H9 (cell line): ENCODE measurements around the gene COIL. TPM values are rescaled to one million over a fixed set of nuclear protein-coding genes. Genes with fewer than 3 reads are reported as not detected.
A peak's percentile ranks its signal among the peaks of the same experiment; 100 is the strongest.

Source experiments
- DNase-seq: peaks from one replicate; pipeline ENCODE4 v3.0.0-alpha.2; 2017
- H2AFZ ChIP-seq: one replicate; pipeline ENCODE4 v1.6.1; 2013; ENCODE audit warnings: mild to moderate bottlenecking, low read length, control low read depth, moderate library complexity
- H2AK5ac ChIP-seq: 2 replicates; pipeline ENCODE4 v1.6.1; 2013; ENCODE audit warnings: low read length, control low read depth, mixed read lengths; ENCODE audit not compliant: insufficient read length
- H2BK120ac ChIP-seq: one replicate; pipeline ENCODE4 v1.6.1; 2013; ENCODE audit warnings: low read depth, mild to moderate bottlenecking, low read length, control low read depth, inconsistent platforms; ENCODE audit not compliant: poor library complexity, severe bottlenecking
- H2BK12ac ChIP-seq: 2 replicates; pipeline ENCODE4 v1.6.1; 2013; ENCODE audit warnings: low read length, control low read depth, mixed read lengths, low read depth; ENCODE audit not compliant: insufficient read length
- H2BK15ac ChIP-seq: 2 replicates; pipeline ENCODE4 v1.6.1; 2013; ENCODE audit warnings: low read depth, low read length, control low read depth
- H2BK20ac ChIP-seq: one replicate; pipeline ENCODE4 v1.6.1; 2013; ENCODE audit warnings: low read depth, mild to moderate bottlenecking, low read length, control low read depth, inconsistent platforms; ENCODE audit not compliant: poor library complexity, severe bottlenecking
- H2BK5ac ChIP-seq: 2 replicates; pipeline ENCODE4 v1.6.1; 2013; ENCODE audit warnings: low read length, control low read depth, mixed read lengths; ENCODE audit not compliant: insufficient read length
- H3K14ac ChIP-seq: 2 replicates; pipeline ENCODE4 v1.6.1; 2013; ENCODE audit warnings: low read length, control low read depth; ENCODE audit not compliant: insufficient read depth
- H3K18ac ChIP-seq: 2 replicates; pipeline ENCODE4 v1.6.1; 2013; ENCODE audit warnings: low read depth, mild to moderate bottlenecking, mixed read lengths, low read length, control low read depth; ENCODE audit not compliant: insufficient read length
- H3K23ac ChIP-seq: 2 replicates; pipeline ENCODE4 v1.6.1; 2013; ENCODE audit warnings: low read length, control low read depth, mixed read lengths, low read depth; ENCODE audit not compliant: insufficient read length
- H3K23me2 ChIP-seq: 2 replicates; pipeline ENCODE4 v1.6.1; 2013; ENCODE audit warnings: low read depth, mild to moderate bottlenecking, mixed read lengths, low read length, control low read depth; ENCODE audit not compliant: insufficient read length, poor library complexity, severe bottlenecking
- H3K27ac ChIP-seq: 2 replicates; pipeline ENCODE4 v1.5.1; 2013; ENCODE audit warnings: low read length, control low read depth, mixed read lengths, low read depth; ENCODE audit not compliant: insufficient read length
- H3K27me3 ChIP-seq: 2 replicates; pipeline ENCODE4 v1.6.1; 2013; ENCODE audit warnings: low read length, control low read depth, inconsistent platforms; ENCODE audit not compliant: insufficient read depth
- H3K4ac ChIP-seq: 2 replicates; pipeline ENCODE4 v1.6.1; 2013; ENCODE audit warnings: low read depth, mild to moderate bottlenecking, control low read depth, inconsistent platforms, low read length, moderate library complexity
- H3K4me1 ChIP-seq: 2 replicates; pipeline ENCODE4 v1.6.1; 2013; ENCODE audit warnings: low read length, control low read depth, inconsistent platforms; ENCODE audit not compliant: insufficient read depth
- H3K4me2 ChIP-seq: 2 replicates; pipeline ENCODE4 v1.6.1; 2013; ENCODE audit warnings: low read length, control low read depth, mixed read lengths; ENCODE audit not compliant: insufficient read length, insufficient read depth
- H3K56ac ChIP-seq: 2 replicates; pipeline ENCODE4 v1.6.1; 2013; ENCODE audit warnings: low read depth, mild to moderate bottlenecking, mixed read lengths, low read length, control low read depth; ENCODE audit not compliant: insufficient read length
- H3K79me1 ChIP-seq: 2 replicates; pipeline ENCODE4 v1.6.1; 2013; ENCODE audit warnings: low read depth, mild to moderate bottlenecking, moderate library complexity, low read length, control low read depth, inconsistent platforms; ENCODE audit not compliant: insufficient read depth, poor library complexity, severe bottlenecking
- H3K79me2 ChIP-seq: 2 replicates; pipeline ENCODE4 v1.6.1; 2013; ENCODE audit warnings: low read length, control low read depth, inconsistent platforms; ENCODE audit not compliant: insufficient read depth
- H3K9ac ChIP-seq: 2 replicates; pipeline ENCODE4 v1.6.1; 2013; ENCODE audit warnings: low read length, control low read depth, mixed read lengths; ENCODE audit not compliant: insufficient read length; ENCODE audit errors: extremely low read depth
- H3K9me3 ChIP-seq: one replicate; pipeline ENCODE4 v1.6.1; 2013; ENCODE audit warnings: low read depth, low read length, inconsistent platforms; ENCODE audit not compliant: control insufficient read depth
- H3T11ph ChIP-seq: one replicate; pipeline ENCODE4 v1.6.1; 2013; ENCODE audit warnings: mild to moderate bottlenecking, low read length, control low read depth, inconsistent platforms
- H4K20me1 ChIP-seq: one replicate; pipeline ENCODE4 v1.6.1; 2013; ENCODE audit not compliant: control insufficient read depth, insufficient read length, insufficient read depth
- H4K5ac ChIP-seq: 2 replicates; pipeline ENCODE4 v1.6.1; 2013; ENCODE audit warnings: low read depth, mild to moderate bottlenecking, mixed read lengths, low read length, control low read depth; ENCODE audit not compliant: insufficient read length
- H4K8ac ChIP-seq: replicated peaks from 2 replicates; pipeline ENCODE4 v1.6.1; 2013; ENCODE audit warnings: low read length, control low read depth, mixed read lengths, low read depth; ENCODE audit not compliant: insufficient read length
- H4K91ac ChIP-seq: 2 replicates; pipeline ENCODE4 v1.6.1; 2013; ENCODE audit warnings: low read depth, mild to moderate bottlenecking, moderate library complexity, mixed read lengths, low read length, control low read depth; ENCODE audit not compliant: insufficient read length
- H3K27ac Mint-ChIP-seq, 3 experiments: 2 replicates in 2 of 3; 3 replicates in 1 of 3; pipeline ENCODE4 v1.8.0; 2020 to 2021; ENCODE audit warnings: mixed read lengths in 3 of 3, mild to moderate bottlenecking in 1 of 3, moderate library complexity in 1 of 3
- H3K27me3 Mint-ChIP-seq: 2 replicates; pipeline ENCODE4 v1.8.0; 2021; ENCODE audit warnings: low read depth, mild to moderate bottlenecking, moderate library complexity, mixed read lengths
- H3K36me3 Mint-ChIP-seq, 3 experiments: 2 replicates in 2 of 3; 3 replicates in 1 of 3; pipeline ENCODE4 v1.8.0; 2020 to 2021; ENCODE audit warnings: low read depth in 3 of 3, mixed read lengths in 3 of 3; ENCODE audit not compliant: insufficient read depth in 1 of 3
- H3K4me1 Mint-ChIP-seq, 2 experiments: 2 replicates each; pipeline ENCODE4 v1.8.0; 2020; ENCODE audit warnings: mixed read lengths in 2 of 2
- H3K4me3 Mint-ChIP-seq, 2 experiments: 2 replicates in 1 of 2; 3 replicates in 1 of 2; pipeline ENCODE4 v1.8.0; 2020 to 2021; ENCODE audit warnings: mild to moderate bottlenecking in 2 of 2, mixed read lengths in 2 of 2, moderate library complexity in 1 of 2
- H3K9me3 Mint-ChIP-seq, 2 experiments: 2 replicates in 1 of 2; 3 replicates in 1 of 2; pipeline ENCODE4 v1.8.0; 2020; ENCODE audit warnings: mild to moderate bottlenecking in 2 of 2, mixed read lengths in 2 of 2, moderate library complexity in 1 of 2
- CTCF ChIP-seq: fragments of 200-600 bp; sonication (generic); conservative IDR thresholded peaks from 3 replicates; pipeline ENCODE4 v1.8.0; 2021; ENCODE audit warnings: antibody characterized with exemption, mild to moderate bottlenecking
- WGBS: extraction: QIAGEN DNeasy Blood & Tissue Kit; methylation state at CpG from one replicate; pipeline ENCODE4 v1.1.7; 2013; ENCODE audit warnings: missing lambda C conversion rate, low lambda C conversion rate, mixed read lengths; ENCODE audit not compliant: insufficient read length; ENCODE audit errors: extremely low coverage; 5-methylcytosine and 5-hydroxymethylcytosine counted together
- total RNA-seq: library from RNA; stranded (reverse); gene quantifications from 2 replicates; pipeline ENCODE4 v1.2.1, GENCODE V29; 2021

Gene COIL
- total RNA-seq, 1 experiment from 2014 or later: 21.5 TPM

GRCh38 chr17:57010487-57010886, 49.6 kb upstream of the COIL start:
- Histone ChIP-seq H4K91ac (no peak overlapping the region), H3K14ac (no peak overlapping the region), H3K27me3 (no peaks in the 10 kb centered on the region), H3K4me2 (no peak overlapping the region), H3K18ac (no peak overlapping the region), H3K4ac (no peak overlapping the region), H2BK12ac (no peak overlapping the region), H4K20me1 (no peaks in the 10 kb centered on the region), H2BK5ac (no peak overlapping the region), H2BK120ac (no peak overlapping the region), H2BK15ac (no peak overlapping the region), H4K5ac (no peak overlapping the region), H3K56ac (no peak overlapping the region), H2AK5ac (no peak overlapping the region), H3K9me3 (no peaks in the 10 kb centered on the region), H3K79me1 (no peaks in the 10 kb centered on the region), H3K27ac (no peak overlapping the region), H2BK20ac (no peak overlapping the region), H3K9ac (no peak overlapping the region), H4K8ac (no peak overlapping the region), H3K23me2 (no peaks in the 10 kb centered on the region), H3K79me2 (no peaks in the 10 kb centered on the region), H2AFZ (no peak overlapping the region), H3K4me1 (peaks cover 3% of the 10 kb centered on the region; the same call in 1 of the 2 replicates), H3K23ac (no peak overlapping the region), H3T11ph (no peak overlapping the region)
- Mint-ChIP-seq H3K9me3 (peaks cover 0 to 5% of the 10 kb centered on the region in 2 experiments; a peak in 1 of 5 replicates), H3K27ac (peak overlapping the region in 2 of 3 experiments; percentile 20 to 60; a peak in 2 of 7 replicates), H3K27me3 (no peaks in the 10 kb centered on the region), H3K36me3 (peaks cover 0 to 5% (median 0%) of the 10 kb centered on the region in 3 experiments; a peak in 4 of 7 replicates), H3K4me1 (peaks cover 18 to 20% of the 10 kb centered on the region in 2 experiments), H3K4me3 (no peak overlapping the region)
- WGBS: no CpG with 5 or more reads among the region's 3 CpGs
- peak; percentile 46 for DNase-seq
- TF ChIP-seq CTCF: no peak
